Esophagus mucosa (tissue), 1 donor: Measurements from ENCODE around the gene PLXNA1. TPM values are rescaled to one million over a fixed set of nuclear protein-coding genes. Genes with fewer than 3 reads are reported as not detected.

Experiments
- ATAC-seq: fragments of 200-7000 bp; cut with Tn5 transposase; one replicate; pipeline ENCODE4 v1.9.1; 2020
- total RNA-seq: library from RNA; stranded (reverse); gene quantifications from one replicate; pipeline ENCODE4 v1.2.4, GENCODE V29; 2023
- donor health status: DM: yes; HTN: yes; CAD: no.

Gene PLXNA1
- total RNA-seq, 1 donor from 2014 or later, result 15.9 TPM

- ATAC-seq, result no peak
These were observed 20.2 kb downstream of the PLXNA1 start for GRCh38 chr3:127003175-127003555.

- ATAC-seq, result no peak
These were observed 20.8 kb downstream of the PLXNA1 start for GRCh38 chr3:127003601-127004280.

- ATAC-seq, result no peak
These were observed 21.9 kb downstream of the PLXNA1 start for GRCh38 chr3:127004641-127005397.

GRCh38 chr3:127005864-127006500, 23.1 kb downstream of the PLXNA1 start:
- peak; percentile 44 for ATAC-seq

- ATAC-seq, result peak; percentile 21
These were observed 24.0 kb downstream of the PLXNA1 start for GRCh38 chr3:127006781-127007436.

GRCh38 chr3:127008236-127008635, 25.3 kb downstream of the PLXNA1 start:
- no peak for ATAC-seq

GRCh38 chr3:127009531-127009930, 26.6 kb downstream of the PLXNA1 start:
- no peak for ATAC-seq

- ATAC-seq, result no peak
These were observed 28.5 kb downstream of the PLXNA1 start for GRCh38 chr3:127011270-127011992.

GRCh38 chr3:127012091-127012490, 29.2 kb downstream of the PLXNA1 start:
- peak; percentile 4 for ATAC-seq

GRCh38 chr3:127013181-127013580, 30.3 kb downstream of the PLXNA1 start:
- ATAC-seq, result no peak

- no peak for ATAC-seq
These were observed 31.0 kb downstream of the PLXNA1 start for GRCh38 chr3:127013758-127014535.

GRCh38 chr3:127014536-127015281, 31.8 kb downstream of the PLXNA1 start:
- peak; percentile 9 for ATAC-seq

- no peak for ATAC-seq
These were observed 32.5 kb downstream of the PLXNA1 start for GRCh38 chr3:127015282-127016042.

- no peak for ATAC-seq
These were observed 33.1 kb downstream of the PLXNA1 start for GRCh38 chr3:127016043-127016343.

GRCh38 chr3:127016461-127016860, 33.5 kb downstream of the PLXNA1 start:
- no peak for ATAC-seq

GRCh38 chr3:127017229-127017628, 34.3 kb downstream of the PLXNA1 start:
- ATAC-seq, result no peak

- ATAC-seq, result no peak
These were observed 34.9 kb downstream of the PLXNA1 start for GRCh38 chr3:127017781-127018180.

GRCh38 chr3:127018306-127018828, 35.5 kb downstream of the PLXNA1 start:
- ATAC-seq, result no peak

GRCh38 chr3:127019449-127019848, 36.5 kb downstream of the PLXNA1 start:
- ATAC-seq, result peak; percentile 67

GRCh38 chr3:127020543-127020942, 37.6 kb downstream of the PLXNA1 start:
- ATAC-seq, result no peak
